ENCODE data around the gene TXNRD1.
"Not testable (repeated sequence)": the region's sequence is repeated elsewhere in the genome, so short reads cannot be mapped to it uniquely, and the experiment has no call there.

Gene TXNRD1

DNA sequence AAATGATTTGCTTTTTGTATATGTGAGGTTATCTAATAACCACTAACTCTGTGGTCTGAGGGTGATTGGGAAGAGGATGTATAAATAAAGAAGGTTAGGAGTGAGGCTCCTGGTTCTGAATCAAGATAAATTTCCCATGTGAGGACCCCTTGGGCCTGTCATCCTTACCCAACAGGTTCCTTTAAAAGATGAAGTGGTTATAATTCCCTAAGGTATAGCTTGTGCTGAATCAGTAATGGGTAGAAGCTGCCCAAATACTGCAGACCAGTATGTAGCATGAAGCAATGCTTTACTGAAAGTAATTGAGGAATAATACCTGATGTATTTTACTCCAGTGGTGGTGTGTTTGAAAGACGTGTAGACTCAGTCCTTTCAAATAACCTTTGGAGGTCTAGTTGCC, 96.6 kb downstream of the TXNRD1 start:
- DNase-seq = no peak
- in situ Hi-C loops (cut with HindIII; ENCODE audit: low pct_ligation_motif_present, low pct_unique_long_range_greater_than_20kb, low sequenced_read_pairs) = loop anchor here (5.0 kb wide), 1 partner anchor 35 kb away; no protein-coding TSS in a partner anchor

DNA sequence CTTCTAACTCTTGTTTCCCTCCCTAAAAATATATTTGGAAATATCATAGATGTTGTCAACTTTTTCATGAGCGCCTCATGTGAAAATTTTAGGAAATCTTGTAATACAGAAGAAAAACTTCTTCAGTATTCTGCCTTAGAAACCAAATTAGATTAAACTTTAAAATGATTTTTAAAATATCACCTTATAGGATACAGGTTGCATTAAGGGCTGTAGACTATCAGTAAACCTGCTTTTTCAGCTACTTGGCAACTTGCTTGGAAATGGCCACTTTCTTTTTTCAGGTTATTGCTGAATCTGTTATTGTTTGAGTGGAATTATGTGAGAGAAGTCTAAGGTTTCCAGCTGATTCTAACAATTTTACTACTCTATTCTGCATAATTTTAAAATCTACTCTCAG, 97.1 kb downstream of the TXNRD1 start:
- DNase-seq = no peak
- in situ Hi-C loops (cut with HindIII; ENCODE audit: low pct_ligation_motif_present, low pct_unique_long_range_greater_than_20kb, low sequenced_read_pairs) = loop anchor here (5.0 kb wide), 1 partner anchor 35 kb away; no protein-coding TSS in a partner anchor

DNA sequence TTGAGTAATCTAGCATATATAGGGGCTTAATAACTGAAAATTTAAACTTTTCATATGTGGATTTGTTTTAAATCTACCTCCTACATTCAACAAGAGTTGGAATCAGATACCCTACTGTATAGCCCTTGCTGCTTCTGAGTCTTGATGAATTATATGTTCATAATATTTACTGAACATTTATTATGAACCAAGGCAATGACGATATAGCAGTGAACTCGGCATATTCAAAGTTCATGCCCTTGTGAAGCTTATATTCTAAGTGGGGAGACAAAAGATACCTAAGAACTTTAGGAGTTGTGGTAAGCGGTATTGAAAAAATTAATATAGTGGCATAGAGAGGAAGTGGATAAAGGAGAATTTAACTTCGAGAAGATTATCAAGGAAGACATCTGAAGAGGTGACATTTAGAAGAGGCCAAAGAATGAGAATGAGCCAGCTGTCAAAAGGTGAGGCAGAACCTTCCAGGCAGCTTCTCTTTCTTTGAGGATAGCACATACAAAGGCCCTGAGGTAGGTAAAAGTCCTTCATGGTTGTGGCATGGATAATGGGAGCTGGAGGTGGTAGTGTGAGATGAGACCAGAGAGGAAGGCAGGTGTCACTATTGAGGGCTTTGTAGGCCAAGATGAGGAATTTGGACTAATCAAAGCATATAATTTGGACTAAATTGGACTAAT, 98.1 kb downstream of the TXNRD1 start:
- in situ Hi-C loops (cut with HindIII; ENCODE audit: low pct_ligation_motif_present, low pct_unique_long_range_greater_than_20kb, low sequenced_read_pairs) = loop anchor here (5.0 kb wide), 1 partner anchor 34 kb away; no protein-coding TSS in a partner anchor
- DNase-seq = no peak

DNA sequence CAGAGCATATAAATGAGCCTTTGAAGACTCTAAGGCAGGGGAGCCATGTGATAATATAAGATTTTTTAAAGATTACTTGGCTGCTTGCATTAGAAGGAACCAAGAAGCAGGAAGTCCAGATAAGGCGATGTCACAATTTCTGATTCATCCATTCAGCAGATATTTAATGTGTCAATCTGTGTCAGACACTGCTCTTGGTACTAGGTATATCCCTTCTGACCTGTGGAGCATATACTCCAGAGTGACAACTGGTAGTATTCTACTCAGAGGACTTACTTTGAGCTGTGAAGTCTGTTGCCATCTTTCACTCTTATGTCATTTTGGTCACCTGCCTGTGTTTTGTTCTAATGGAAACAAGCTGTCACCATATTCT, 98.6 kb downstream of the TXNRD1 start:
- in situ Hi-C loops (cut with HindIII; ENCODE audit: low pct_ligation_motif_present, low pct_unique_long_range_greater_than_20kb, low sequenced_read_pairs) = loop anchor here (5.0 kb wide), 1 partner anchor 33 kb away; no protein-coding TSS in a partner anchor
- no peak for DNase-seq

GRCh38 chr12:104315326-104316224, 100.0 kb downstream of the TXNRD1 start:
- no peak for DNase-seq

GRCh38 chr12:104316936-104317335, 101.4 kb downstream of the TXNRD1 start:
- in situ Hi-C loops (cut with HindIII; ENCODE audit: low pct_ligation_motif_present, low pct_unique_long_range_greater_than_20kb, low sequenced_read_pairs) = no loop called here

More at GRCh38 chr12:104315326-104316224, 100.0 kb downstream of the TXNRD1 start:
- in situ Hi-C loops (cut with HindIII; ENCODE audit: low pct_ligation_motif_present, low pct_unique_long_range_greater_than_20kb, low sequenced_read_pairs) = no loop called here

DNA sequence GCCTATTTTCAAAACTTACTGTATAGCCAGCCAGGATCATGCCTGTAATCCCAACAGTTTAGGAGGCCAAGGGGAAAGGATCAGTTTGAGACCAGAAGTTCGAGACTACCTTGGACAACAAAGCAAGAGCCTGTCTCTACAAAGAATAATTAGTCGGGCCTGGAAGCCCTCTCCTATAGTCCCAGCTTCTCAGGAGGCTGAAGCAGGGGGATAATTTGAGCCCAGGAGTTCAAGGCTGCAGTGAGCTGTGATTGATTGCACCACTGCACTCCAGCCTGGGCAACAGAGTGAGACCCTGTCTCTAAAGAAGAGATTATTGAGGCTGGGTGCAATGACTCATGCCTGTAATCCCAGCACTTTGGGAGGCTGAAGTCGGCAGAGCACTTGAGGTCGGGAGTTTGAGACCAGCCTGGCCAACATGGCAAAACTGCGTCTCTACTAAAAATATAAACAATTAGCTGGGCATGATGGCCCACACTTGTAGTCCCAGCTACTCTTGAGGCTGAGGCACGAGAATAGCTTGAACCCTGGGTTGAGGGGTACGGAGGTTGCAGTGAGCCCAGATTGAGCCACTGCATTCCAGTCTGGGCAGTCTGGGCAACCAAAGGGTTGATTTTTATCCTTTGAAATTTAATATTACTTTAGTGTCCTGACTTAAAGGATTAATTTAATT, 102.1 kb downstream of the TXNRD1 start:
- in situ Hi-C loops (cut with HindIII; ENCODE audit: low pct_ligation_motif_present, low pct_unique_long_range_greater_than_20kb, low sequenced_read_pairs) = no loop called here

More at GRCh38 chr12:104316936-104317335, 101.4 kb downstream of the TXNRD1 start:
- DNase-seq = no peak

GRCh38 chr12:104319028-104319427, 103.4 kb downstream of the TXNRD1 start:
- in situ Hi-C loops (cut with HindIII; ENCODE audit: low pct_ligation_motif_present, low pct_unique_long_range_greater_than_20kb, low sequenced_read_pairs) = no loop called here
- DNase-seq = no peak

More for the DNA sequence above, 102.1 kb downstream of the TXNRD1 start:
- no peak for DNase-seq

DNA sequence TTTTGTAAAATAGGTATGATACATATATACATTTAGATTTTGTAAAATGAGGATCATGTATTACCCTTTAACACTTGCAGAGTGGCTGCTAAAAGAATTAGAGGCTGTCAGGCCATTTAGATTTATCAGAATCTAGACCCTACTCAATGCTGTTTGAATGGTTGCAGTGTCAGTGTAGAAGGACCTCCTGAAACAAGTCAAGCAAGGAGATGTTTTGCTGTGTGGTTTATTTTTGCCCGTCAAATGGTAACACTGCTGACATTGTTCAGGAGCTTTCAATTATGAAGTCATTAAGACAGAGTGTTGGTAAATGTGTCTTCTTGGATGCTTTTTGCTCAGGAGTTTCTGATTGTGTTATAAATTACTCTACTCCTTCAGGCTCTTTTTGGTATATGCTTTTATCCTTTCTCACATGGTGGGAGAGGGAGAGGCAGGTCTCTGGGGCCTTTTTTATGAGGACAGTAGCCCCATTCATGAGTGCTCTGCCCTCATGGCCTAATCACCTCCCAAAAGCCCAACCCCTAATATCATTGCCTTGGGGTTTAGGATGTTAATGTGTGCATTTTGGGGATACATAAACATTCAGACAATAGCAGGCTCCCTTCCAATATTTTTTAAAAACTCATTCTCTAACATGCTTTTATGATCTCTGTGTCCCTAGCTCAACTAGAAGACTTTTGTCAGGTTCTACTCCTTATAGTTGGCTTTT, 104.5 kb downstream of the TXNRD1 start:
- DNase-seq = no peak
- in situ Hi-C loops (cut with HindIII; ENCODE audit: low pct_ligation_motif_present, low pct_unique_long_range_greater_than_20kb, low sequenced_read_pairs) = no loop called here

DNA sequence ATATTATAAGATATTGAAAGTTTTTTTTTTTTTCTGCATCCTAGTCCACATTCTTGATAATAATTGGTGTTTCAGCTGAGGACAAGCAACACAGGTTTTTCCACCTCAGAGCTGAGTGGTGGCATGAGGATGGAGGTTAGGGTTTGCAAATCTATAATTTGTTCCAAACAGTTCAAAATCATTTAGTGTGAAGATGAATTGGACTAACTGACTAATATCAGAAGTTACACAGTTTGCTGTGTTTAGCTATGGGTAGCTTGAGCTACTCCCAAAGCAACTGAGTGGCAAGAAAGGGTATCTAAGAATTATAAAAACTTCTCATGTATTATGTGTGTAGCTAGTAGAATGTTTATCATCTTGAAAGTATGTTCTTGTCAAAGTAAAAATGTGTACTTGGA, 105.0 kb downstream of the TXNRD1 start:
- DNase-seq = no peak
- in situ Hi-C loops (cut with HindIII; ENCODE audit: low pct_ligation_motif_present, low pct_unique_long_range_greater_than_20kb, low sequenced_read_pairs) = no loop called here

DNA sequence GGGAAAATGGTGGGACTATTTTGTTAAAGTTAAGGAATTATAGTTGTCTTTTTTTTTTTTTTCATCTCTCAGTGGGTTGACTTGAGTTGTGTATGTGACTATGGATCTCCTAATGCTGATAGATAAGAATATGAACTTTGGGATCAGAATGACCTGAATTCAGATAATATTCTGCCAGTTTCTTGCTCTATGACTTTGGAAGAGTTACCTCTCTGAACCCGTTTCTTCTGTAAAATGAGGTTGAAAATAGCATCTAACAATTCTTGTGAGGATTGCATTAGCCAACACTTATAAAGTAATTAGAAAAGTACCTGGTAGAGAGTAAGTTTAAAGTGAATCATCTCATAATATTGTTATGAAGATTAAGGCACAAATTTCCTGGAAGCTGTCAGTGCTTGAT, 106.4 kb downstream of the TXNRD1 start:
- in situ Hi-C loops (cut with HindIII; ENCODE audit: low pct_ligation_motif_present, low pct_unique_long_range_greater_than_20kb, low sequenced_read_pairs) = no loop called here

DNA sequence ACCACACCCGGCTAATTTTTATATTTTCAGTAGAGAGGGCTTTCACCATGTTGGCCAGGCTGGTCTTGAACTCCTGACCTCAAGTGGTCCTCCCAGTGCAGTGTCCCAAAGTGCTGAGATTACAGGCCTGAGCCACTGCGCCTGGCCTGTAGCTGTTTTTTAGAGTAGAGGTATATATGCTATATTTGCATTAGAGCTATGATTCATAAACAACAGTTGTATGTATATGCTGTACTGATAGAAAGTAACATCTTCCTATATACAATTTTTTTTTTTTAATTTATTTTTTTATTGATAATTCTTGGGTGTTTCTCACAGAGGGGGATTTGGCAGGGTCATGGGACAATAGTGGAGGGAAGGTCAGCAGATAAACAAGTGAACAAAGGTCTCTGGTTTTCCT, 107.0 kb downstream of the TXNRD1 start:
- in situ Hi-C loops (cut with HindIII; ENCODE audit: low pct_ligation_motif_present, low pct_unique_long_range_greater_than_20kb, low sequenced_read_pairs); DNase-seq: not testable (repeated sequence)

More for the DNA sequence above, 106.4 kb downstream of the TXNRD1 start:
- no peak for DNase-seq

GRCh38 chr12:104323899-104324298, 108.3 kb downstream of the TXNRD1 start:
- DNase-seq = no peak
- in situ Hi-C loops (cut with HindIII; ENCODE audit: low pct_ligation_motif_present, low pct_unique_long_range_greater_than_20kb, low sequenced_read_pairs) = no loop called here

- in situ Hi-C loops (cut with HindIII; ENCODE audit: low pct_ligation_motif_present, low pct_unique_long_range_greater_than_20kb, low sequenced_read_pairs); DNase-seq: not testable (repeated sequence)
Measured at GRCh38 chr12:104328278-104328677, 112.7 kb downstream of the TXNRD1 start.

GRCh38 chr12:104328790-104329189, 113.2 kb downstream of the TXNRD1 start:
- in situ Hi-C loops (cut with HindIII; ENCODE audit: low pct_ligation_motif_present, low pct_unique_long_range_greater_than_20kb, low sequenced_read_pairs) = no loop called here
- DNase-seq = no peak

DNA sequence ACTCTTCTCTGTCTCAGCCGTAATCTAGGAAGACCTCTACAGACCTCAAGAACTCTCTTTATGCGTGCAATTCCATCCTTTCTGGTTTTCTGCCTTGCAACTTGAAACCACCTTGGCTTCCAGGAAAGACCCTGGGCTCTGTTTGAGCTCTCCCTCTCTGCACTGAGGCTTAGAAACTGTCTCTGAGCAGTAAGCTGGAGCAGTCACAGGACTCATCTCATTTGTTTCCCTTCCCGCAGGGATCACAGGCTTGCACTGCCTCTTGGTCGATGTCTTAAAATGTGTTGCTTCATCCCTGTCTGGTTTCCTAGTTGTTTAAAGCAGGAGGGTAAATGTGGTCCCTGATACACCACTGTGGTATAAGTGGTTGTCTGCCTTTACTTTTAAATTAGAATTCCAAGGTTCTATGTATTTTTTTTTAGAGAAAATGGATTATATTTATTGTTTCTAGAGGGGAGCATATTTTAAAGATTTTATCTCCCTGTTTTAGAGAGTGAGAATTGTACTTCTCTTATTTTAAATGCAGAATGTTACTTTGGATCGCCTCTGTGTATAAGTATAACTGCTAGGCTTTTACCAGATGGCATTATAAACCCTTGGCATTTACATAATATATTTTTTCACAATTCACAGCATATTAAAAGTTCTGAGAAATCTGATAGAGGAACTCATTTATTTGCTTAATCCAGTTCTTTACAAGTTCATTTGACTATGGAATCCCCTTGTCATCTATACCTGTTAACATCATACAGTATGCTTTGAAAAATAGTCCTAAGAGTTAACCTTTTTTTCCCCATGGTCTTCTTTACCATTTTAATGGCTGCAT, 114.3 kb downstream of the TXNRD1 start:
- in situ Hi-C loops (cut with HindIII; ENCODE audit: low pct_ligation_motif_present, low pct_unique_long_range_greater_than_20kb, low sequenced_read_pairs) = no loop called here
- DNase-seq = no peak

DNA sequence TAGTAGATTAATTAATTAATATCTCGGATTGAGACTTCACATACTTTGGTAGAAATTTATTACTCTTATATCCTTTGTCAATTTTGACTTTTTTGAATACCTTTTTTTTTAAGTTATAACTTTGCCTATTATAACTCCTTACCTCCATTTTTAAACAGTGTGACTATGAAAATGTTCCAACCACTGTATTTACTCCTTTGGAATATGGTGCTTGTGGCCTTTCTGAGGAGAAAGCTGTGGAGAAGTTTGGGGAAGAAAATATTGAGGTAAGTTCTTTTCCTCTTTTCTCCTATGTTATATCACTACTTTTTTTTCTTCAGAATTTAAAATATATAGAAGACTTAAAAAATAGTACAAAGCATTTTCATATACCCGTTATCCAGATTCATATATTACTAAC, 115.8 kb downstream of the TXNRD1 start:
- DNase-seq = no peak
- in situ Hi-C loops (cut with HindIII; ENCODE audit: low pct_ligation_motif_present, low pct_unique_long_range_greater_than_20kb, low sequenced_read_pairs) = no loop called here

DNA sequence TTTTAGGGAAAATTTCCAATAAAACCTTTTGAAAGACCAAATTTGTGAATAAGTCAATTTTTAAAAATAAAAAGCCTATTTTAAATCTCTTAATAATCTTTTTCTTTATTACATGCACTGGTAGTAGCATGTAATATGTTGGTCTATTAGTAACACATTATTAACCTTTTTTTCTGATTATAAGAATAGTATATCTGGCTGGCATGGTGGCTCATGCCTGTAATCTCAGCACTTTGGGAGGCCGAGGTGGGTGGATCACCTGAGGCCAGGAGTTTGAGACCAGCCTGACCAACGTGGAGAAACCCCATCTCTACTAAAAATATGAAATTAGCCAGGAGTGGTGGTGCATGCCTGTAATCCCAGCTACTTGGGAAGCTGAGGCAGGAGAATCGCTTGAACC, 116.7 kb downstream of the TXNRD1 start:
- DNase-seq; in situ Hi-C loops (cut with HindIII; ENCODE audit: low pct_ligation_motif_present, low pct_unique_long_range_greater_than_20kb, low sequenced_read_pairs): not testable (repeated sequence)
